Measurements from ENCODE around the gene SGCD. TPM values are rescaled to one million over a fixed set of nuclear protein-coding genes. Genes with fewer than 3 reads are reported as not detected.

The SGCD gene
- total and polyA plus RNA-seq, 2 experiments from 2014 or later, result 69.7 to 71.2 TPM

DNA sequence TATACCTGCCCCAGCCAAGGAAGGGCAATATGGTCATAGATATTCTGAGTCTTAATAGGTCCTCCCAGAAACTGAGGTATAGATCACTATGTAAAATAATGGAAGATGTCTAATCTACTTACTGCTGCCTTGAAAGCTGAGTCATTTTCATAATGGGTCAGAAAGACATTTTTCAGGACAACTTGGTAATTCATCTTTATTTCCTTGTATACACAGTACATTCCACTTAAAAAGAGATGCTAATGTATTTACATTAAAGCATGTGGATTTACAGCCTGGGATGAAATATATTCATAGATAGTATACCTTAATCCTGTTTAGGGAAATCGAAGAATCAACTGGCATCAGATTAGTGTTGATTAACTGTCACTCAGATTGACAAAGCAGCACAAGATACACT, 304.0 kb downstream of the SGCD start:
- H2AFZ ChIP-seq, result no peak overlapping the region
- H3K27me3 ChIP-seq (replicated peaks; ENCODE audit: insufficient read depth), result no peaks in the 10 kb centered on the region
- no peaks in the 10 kb centered on the region for H3K4me1 ChIP-seq (ENCODE audit: insufficient read depth)
- no peaks in the 10 kb centered on the region for H3K36me3 ChIP-seq (ENCODE audit: low read depth)
- no peaks in the 10 kb centered on the region for H3K9me2 ChIP-seq (ENCODE audit: insufficient read depth)
- no peak overlapping the region for H3K27ac ChIP-seq
- TF ChIP-seq EZH2phosphoT487 (IDR thresholded peaks at IDR 0.05; ENCODE audit: insufficient read depth, low read depth) (no peak), EZH2 (IDR thresholded peaks at IDR 0.05; ENCODE audit: insufficient read depth, poor library complexity, severe bottlenecking) (no peak)
- no peaks in the 10 kb centered on the region for H3K79me2 ChIP-seq (ENCODE audit: insufficient read depth)
- in situ Hi-C loops (cut with MboI), result no loop called here
- no peak for DNase-seq
- WGBS, 2 experiments (ENCODE audit: low coverage in 1 of 2, low lambda C conversion rate in 2 of 2, missing lambda C conversion rate in 2 of 2), result 81 to 85% methylated on average over 1 of the region's 1 CpG
- H3K9ac ChIP-seq, result no peak overlapping the region
- no peaks in the 10 kb centered on the region for H3K9me3 ChIP-seq (ENCODE audit: low read depth)
- H3K4me2 ChIP-seq (ENCODE audit: unreplicated experiment), result no peak overlapping the region
- no peaks in the 10 kb centered on the region for H3F3A ChIP-seq (ENCODE audit: insufficient read depth)
- H3K4me3 ChIP-seq, result no peak overlapping the region
- no peaks in the 10 kb centered on the region for H4K20me1 ChIP-seq (ENCODE audit: insufficient read depth)

DNA sequence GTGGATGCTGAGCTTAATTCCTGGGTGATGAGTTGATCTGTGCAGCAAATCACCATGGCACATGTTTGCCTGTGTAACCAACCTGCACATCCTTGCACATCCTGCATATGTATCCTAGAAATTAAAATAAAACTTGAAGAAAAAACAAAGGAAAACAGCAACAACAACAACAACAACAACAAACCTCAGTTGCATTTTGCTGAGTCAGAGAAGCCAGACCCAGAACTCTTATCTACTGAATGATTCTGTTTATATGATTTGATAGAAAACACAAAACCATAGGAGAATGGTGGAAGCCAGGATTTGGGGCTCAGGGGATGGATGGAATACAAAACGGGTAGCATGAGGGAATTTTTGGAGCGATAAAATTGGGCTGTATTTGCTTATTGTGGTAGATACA, 307.3 kb downstream of the SGCD start:
- TF ChIP-seq EZH2 (IDR thresholded peaks at IDR 0.05; ENCODE audit: insufficient read depth, poor library complexity, severe bottlenecking) (no peak), EZH2phosphoT487 (IDR thresholded peaks at IDR 0.05; ENCODE audit: insufficient read depth, low read depth) (no peak)
- Histone ChIP-seq H2AFZ (no peak overlapping the region), H3K79me2 (ENCODE audit: insufficient read depth) (no peaks in the 10 kb centered on the region), H3K27ac (no peak overlapping the region), H3K4me2 (ENCODE audit: unreplicated experiment) (no peak overlapping the region), H3K4me3 (no peak overlapping the region), H3K36me3 (ENCODE audit: low read depth) (no peaks in the 10 kb centered on the region), H3K9me3 (ENCODE audit: low read depth) (no peaks in the 10 kb centered on the region), H3K27me3 (replicated peaks; ENCODE audit: insufficient read depth) (no peaks in the 10 kb centered on the region), H4K20me1 (ENCODE audit: insufficient read depth) (no peaks in the 10 kb centered on the region), H3K9me2 (ENCODE audit: insufficient read depth) (no peaks in the 10 kb centered on the region), H3F3A (ENCODE audit: insufficient read depth) (no peaks in the 10 kb centered on the region), H3K4me1 (ENCODE audit: insufficient read depth) (no peaks in the 10 kb centered on the region), H3K9ac (no peak overlapping the region)
- no peak for DNase-seq
- in situ Hi-C loops (cut with MboI), result no loop called here
- 95 to 96% methylated on average over 2 of the region's 2 CpGs for WGBS, 2 experiments (ENCODE audit: low coverage in 1 of 2, low lambda C conversion rate in 2 of 2, missing lambda C conversion rate in 2 of 2)

DNA sequence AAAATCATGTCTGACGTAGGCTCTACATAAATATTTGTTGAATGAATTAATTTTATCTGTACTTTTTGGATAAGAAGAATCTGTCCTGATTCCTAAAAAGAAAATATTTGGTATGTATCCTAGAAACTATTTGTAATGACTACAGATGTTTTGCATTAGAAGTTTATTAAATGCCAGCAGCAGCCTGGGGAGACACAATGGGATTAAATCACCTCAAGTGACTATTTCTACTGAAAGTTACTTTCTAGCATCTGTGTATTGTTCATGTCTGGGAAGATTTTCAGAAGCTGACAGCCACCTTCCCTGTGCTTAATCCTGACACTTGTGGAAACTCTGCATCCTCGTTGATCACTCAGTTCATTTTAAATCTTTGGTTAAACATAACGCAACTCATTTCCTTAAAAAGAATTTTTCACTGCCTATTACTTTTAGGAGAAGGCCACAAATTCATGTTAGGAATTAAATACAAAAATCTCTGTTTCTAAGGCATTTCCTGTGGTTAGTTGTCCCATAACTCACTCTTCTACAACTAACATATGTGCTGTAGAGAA, 313.8 kb downstream of the SGCD start:
- Histone ChIP-seq H3F3A (ENCODE audit: insufficient read depth) (peaks cover 20% of the 10 kb centered on the region), H3K27me3 (replicated peaks; ENCODE audit: insufficient read depth) (no peaks in the 10 kb centered on the region), H3K4me2 (ENCODE audit: unreplicated experiment) (peak overlapping the region; percentile 42), H3K9ac (peak overlapping the region; percentile 61), H3K79me2 (ENCODE audit: insufficient read depth) (no peaks in the 10 kb centered on the region), H3K4me3 (0 out of 2 replicates have a peak overlapping the region, but pooled peaks have one; percentile 6), H3K4me1 (ENCODE audit: insufficient read depth) (peaks cover 23% of the 10 kb centered on the region), H3K27ac (peak overlapping the region; percentile 79), H2AFZ (no peak overlapping the region), H3K9me3 (ENCODE audit: low read depth) (no peaks in the 10 kb centered on the region), H4K20me1 (ENCODE audit: insufficient read depth) (no peaks in the 10 kb centered on the region), H3K9me2 (ENCODE audit: insufficient read depth) (no peaks in the 10 kb centered on the region), H3K36me3 (ENCODE audit: low read depth) (no peaks in the 10 kb centered on the region)
- no peak for TF ChIP-seq EZH2 (IDR thresholded peaks at IDR 0.05; ENCODE audit: insufficient read depth, poor library complexity, severe bottlenecking)
- peak; percentile 85 for TF ChIP-seq EZH2phosphoT487 (IDR thresholded peaks at IDR 0.05; ENCODE audit: insufficient read depth, low read depth)
- WGBS, 2 experiments (ENCODE audit: low coverage in 1 of 2, low lambda C conversion rate in 2 of 2, missing lambda C conversion rate in 2 of 2), result 2 to 5% methylated on average over 3 of the region's 3 CpGs
- in situ Hi-C loops (cut with MboI), result no loop called here
- peak; percentile 85 for DNase-seq

DNA sequence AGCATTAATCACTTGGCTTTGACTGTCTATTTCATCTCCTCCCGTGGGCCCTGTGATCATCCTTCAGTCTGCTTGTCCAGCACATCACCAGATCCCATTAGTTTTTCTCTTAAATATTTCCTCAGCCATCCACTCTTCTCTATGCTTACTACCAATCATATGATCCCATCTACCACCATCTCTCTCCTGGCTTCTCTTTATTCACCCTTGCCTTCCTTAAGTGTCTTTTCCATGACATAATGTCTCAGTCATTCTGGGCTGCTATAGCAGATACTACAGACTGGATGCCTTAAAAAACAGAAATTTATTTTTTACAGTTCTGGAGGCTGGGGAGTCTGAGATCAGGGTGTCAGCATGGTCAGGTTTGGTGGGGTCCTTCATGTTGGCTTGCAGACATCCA, 314.7 kb downstream of the SGCD start:
- no peak for TF ChIP-seq EZH2phosphoT487 (IDR thresholded peaks at IDR 0.05; ENCODE audit: insufficient read depth, low read depth)
- no peak for TF ChIP-seq EZH2 (IDR thresholded peaks at IDR 0.05; ENCODE audit: insufficient read depth, poor library complexity, severe bottlenecking)
- H3K4me3 ChIP-seq, result no peak overlapping the region
- peak overlapping the region; percentile 42 for H3K4me2 ChIP-seq (ENCODE audit: unreplicated experiment)
- DNase-seq, result peak; percentile 62
- peaks cover 23% of the 10 kb centered on the region for H3K4me1 ChIP-seq (ENCODE audit: insufficient read depth)
- no peaks in the 10 kb centered on the region for H3K27me3 ChIP-seq (replicated peaks; ENCODE audit: insufficient read depth)
- H3K9me2 ChIP-seq (ENCODE audit: insufficient read depth), result no peaks in the 10 kb centered on the region
- WGBS, 2 experiments (ENCODE audit: low coverage in 1 of 2, low lambda C conversion rate in 2 of 2, missing lambda C conversion rate in 2 of 2), result 25 to 29% methylated on average over 1 of the region's 1 CpG
- no peaks in the 10 kb centered on the region for H3K36me3 ChIP-seq (ENCODE audit: low read depth)
- in situ Hi-C loops (cut with MboI), result no loop called here
- no peaks in the 10 kb centered on the region for H3K9me3 ChIP-seq (ENCODE audit: low read depth)
- H2AFZ ChIP-seq, result no peak overlapping the region
- H3K79me2 ChIP-seq (ENCODE audit: insufficient read depth), result no peaks in the 10 kb centered on the region
- peak overlapping the region; percentile 61; the same call in 1 of the 2 replicates for H3K9ac ChIP-seq
- peaks cover 20% of the 10 kb centered on the region for H3F3A ChIP-seq (ENCODE audit: insufficient read depth)
- H3K27ac ChIP-seq, result peak overlapping the region; percentile 79
- H4K20me1 ChIP-seq (ENCODE audit: insufficient read depth), result no peaks in the 10 kb centered on the region

Measured in GM23248 (cell line).